IMR-90 (cell line): ENCODE results near the gene SH3BP4. TPM values are rescaled to one million over a fixed set of nuclear protein-coding genes. Genes with fewer than 3 reads are reported as not detected.

ENCODE experiments used
- ATAC-seq: fragments of 200-7000 bp; cut with Tn5 transposase; 2 replicates; pipeline ENCODE4 v1.9.1; 2020; ENCODE audit warnings: low read depth, mild to moderate bottlenecking, moderate library complexity
- BruUV-seq: library from RNA; stranded (reverse); fragments of 400-500 nt; replicated peaks from 2 replicates; lab custom pipeline; 2021; lab: Mats Ljungman, UMichigan
- CTCF ChIA-PET: fragments of 300-600 bp; formaldehyde crosslinking; extraction: SDS; loops from one replicate; lab custom pipeline; 2021; ENCODE audit warnings: antibody characterized with exemption; lab: Yijun Ruan, JAX
- POLR2A ChIA-PET: fragments of 300-600 bp; sonication (Branson Sonifier 250); formaldehyde crosslinking; loops from one replicate; lab custom pipeline; 2022; ENCODE audit warnings: antibody characterized with exemption; ENCODE audit not compliant: unreplicated experiment; lab: Charles Lee
- DNase-seq: peaks from one replicate; pipeline ENCODE4 v3.0.0; 2013
- H2AFZ ChIP-seq: replicated peaks from 2 replicates; pipeline ENCODE3; 2013; ENCODE audit warnings: low read length, mild to moderate bottlenecking; ENCODE audit not compliant: poor library complexity
- H2AK5ac ChIP-seq: 2 replicates; pipeline ENCODE4 v1.6.1; 2013; ENCODE audit warnings: low read depth, low read length, inconsistent platforms
- H2AK9ac ChIP-seq: replicated peaks from 2 replicates; pipeline ENCODE3; 2013; ENCODE audit warnings: mild to moderate bottlenecking, low read depth, low read length, moderate library complexity; ENCODE audit not compliant: poor library complexity
- H2BK120ac ChIP-seq: 2 replicates; pipeline ENCODE4 v1.6.1; 2013; ENCODE audit warnings: low read depth, low read length, inconsistent platforms
- H2BK15ac ChIP-seq: 3 replicates; pipeline ENCODE4 v1.6.1; 2013; ENCODE audit warnings: low read depth, low read length, inconsistent platforms
- H2BK20ac ChIP-seq: 2 replicates; pipeline ENCODE4 v1.6.1; 2013; ENCODE audit warnings: low read depth, mild to moderate bottlenecking, inconsistent platforms, low read length, moderate library complexity
- H2BK5ac ChIP-seq: 2 replicates; pipeline ENCODE4 v1.6.1; 2013; ENCODE audit warnings: mild to moderate bottlenecking, low read depth, low read length, inconsistent platforms; ENCODE audit not compliant: poor library complexity, severe bottlenecking
- H3K14ac ChIP-seq: replicated peaks from 2 replicates; pipeline ENCODE4 v1.6.1; 2013; ENCODE audit warnings: low read depth, low read length, inconsistent platforms
- H3K18ac ChIP-seq: 2 replicates; pipeline ENCODE4 v1.6.1; 2013; ENCODE audit warnings: low read depth, low read length, control low read depth
- H3K23ac ChIP-seq: 2 replicates; pipeline ENCODE4 v1.6.1; 2013; ENCODE audit warnings: low read depth, low read length, inconsistent platforms
- H3K27ac ChIP-seq: 2 replicates; pipeline ENCODE4 v1.5.1; 2013; ENCODE audit warnings: mild to moderate bottlenecking, control low read depth, low read length; ENCODE audit not compliant: insufficient read depth
- H3K27me3 ChIP-seq: 2 replicates; pipeline ENCODE4 v1.6.1; 2013; ENCODE audit warnings: low read length; ENCODE audit not compliant: control insufficient read depth, insufficient read depth
- H3K36me3 ChIP-seq: 2 replicates; pipeline ENCODE4 v1.6.1; 2013; ENCODE audit warnings: low read length, mixed read lengths; ENCODE audit not compliant: control insufficient read depth, insufficient read depth
- H3K4ac ChIP-seq: 2 replicates; pipeline ENCODE4 v1.6.1; 2013; ENCODE audit warnings: low read depth, low read length, inconsistent platforms
- H3K4me1 ChIP-seq: 2 replicates; pipeline ENCODE4 v1.6.1; 2013; ENCODE audit warnings: low read length, mixed read lengths; ENCODE audit not compliant: control insufficient read depth, insufficient read depth
- H3K4me2 ChIP-seq: 2 replicates; pipeline ENCODE4 v1.6.1; 2013; ENCODE audit warnings: low read depth, mild to moderate bottlenecking, control low read depth, low read length, moderate library complexity
- H3K4me3 ChIP-seq: 2 replicates; pipeline ENCODE4 v1.5.1; 2013; ENCODE audit warnings: low read depth, mild to moderate bottlenecking, control low read depth, low read length, moderate library complexity; ENCODE audit not compliant: insufficient read depth
- H3K56ac ChIP-seq: 2 replicates; pipeline ENCODE4 v1.6.1; 2013; ENCODE audit warnings: low read length, inconsistent platforms; ENCODE audit not compliant: insufficient read depth; ENCODE audit errors: extremely low read depth
- H3K79me1 ChIP-seq, 2 experiments: 2 replicates each; pipeline ENCODE4 v1.6.1; 2013; ENCODE audit warnings: low read length in 2 of 2, inconsistent platforms in 1 of 2, low read depth in 1 of 2
- H3K9ac ChIP-seq: 2 replicates; pipeline ENCODE4 v1.6.1; 2013; ENCODE audit warnings: low read depth, low read length, control low read depth
- H3K9me1 ChIP-seq: 2 replicates; pipeline ENCODE4 v1.6.1; 2013; ENCODE audit warnings: low read length, inconsistent platforms; ENCODE audit not compliant: insufficient read depth
- H3K9me3 ChIP-seq: 2 replicates; pipeline ENCODE4 v1.6.1; 2013; ENCODE audit warnings: low read length; ENCODE audit not compliant: control insufficient read depth, insufficient read depth
- H4K20me1 ChIP-seq: 2 replicates; pipeline ENCODE4 v1.6.1; 2013; ENCODE audit warnings: low read length, inconsistent platforms; ENCODE audit not compliant: insufficient read depth
- H4K5ac ChIP-seq: 2 replicates; pipeline ENCODE4 v1.6.1; 2013; ENCODE audit warnings: mild to moderate bottlenecking, low read depth, low read length, control low read depth
- H4K8ac ChIP-seq, 2 experiments: 2 replicates each; pipeline ENCODE4 v1.6.1; 2013; ENCODE audit warnings: low read depth in 2 of 2, low read length in 2 of 2, control low read depth in 1 of 2, inconsistent platforms in 1 of 2
- H4K91ac ChIP-seq: 2 replicates; pipeline ENCODE4 v1.6.1; 2013; ENCODE audit warnings: low read depth, low read length, inconsistent platforms; ENCODE audit not compliant: insufficient read depth
- BHLHE40 ChIP-seq: fragments of 150-350 bp; IDR thresholded peaks from 2 replicates; pipeline ENCODE4 v1.6.1; 2016; ENCODE audit warnings: mild to moderate bottlenecking, low read depth, low read length
- CEBPB ChIP-seq: IDR thresholded peaks from 2 replicates; pipeline ENCODE4 v1.6.1; 2012; ENCODE audit warnings: low read depth, low read length, improper control_type of control experiment
- CHD1 ChIP-seq: IDR thresholded peaks from 2 replicates; pipeline ENCODE4 v1.6.1; 2012; ENCODE audit warnings: low read depth, low read length, improper control_type of control experiment
- FOS ChIP-seq: fragments of 150-350 bp; IDR thresholded peaks from 2 replicates; pipeline ENCODE4 v1.6.1; 2016; ENCODE audit warnings: low read depth, low read length
- MAFK ChIP-seq: IDR thresholded peaks from 2 replicates; pipeline ENCODE4 v1.6.1; 2012; ENCODE audit warnings: low read depth, low read length, improper control_type of control experiment
- MAZ ChIP-seq: IDR thresholded peaks from 2 replicates; pipeline ENCODE4 v1.6.1; 2012; ENCODE audit warnings: low read depth, mild to moderate bottlenecking, low read length, improper control_type of control experiment, moderate library complexity, borderline replicate concordance
- NFE2L2 ChIP-seq: fragments of 150-350 bp; IDR thresholded peaks from 2 replicates; pipeline ENCODE4 v1.6.1; 2016; ENCODE audit warnings: low read depth, mild to moderate bottlenecking, low read length
- RAD21 ChIP-seq: IDR thresholded peaks from 2 replicates; pipeline ENCODE4 v1.6.1; 2012; ENCODE audit warnings: low read length, improper control_type of control experiment
- RCOR1 ChIP-seq: IDR thresholded peaks from 2 replicates; pipeline ENCODE4 v1.6.1; 2012; ENCODE audit warnings: mild to moderate bottlenecking, low read length, improper control_type of control experiment; ENCODE audit not compliant: insufficient replicate concordance
- RFX5 ChIP-seq: IDR thresholded peaks from 2 replicates; pipeline ENCODE4 v1.8.0; 2012; ENCODE audit warnings: low read depth, mild to moderate bottlenecking, low read length, moderate library complexity
- SMC3 ChIP-seq: fragments of 150-350 bp; IDR thresholded peaks from 2 replicates; pipeline ENCODE4 v1.6.1; 2016; ENCODE audit warnings: low read depth, mild to moderate bottlenecking, antibody characterized with exemption, low read length, moderate library complexity
- WGBS, 2 experiments: methylation state at CpG; one replicate each; pipeline versions ENCODE4 v1.1.5 to v1.1.7; 2013; ENCODE audit warnings: missing lambda C conversion rate in 2 of 2; ENCODE audit not compliant: insufficient read length in 1 of 2; ENCODE audit errors: extremely low coverage in 2 of 2; 5-methylcytosine and 5-hydroxymethylcytosine counted together
- dilution Hi-C: fragments of 300-500 bp; cut with HindIII; formaldehyde crosslinking; loops from one replicate; pipeline ENCODE4 v1.14.3; 2018; ENCODE audit warnings: low sequenced_read_pairs; ENCODE audit not compliant: unreplicated experiment
- in situ Hi-C: fragments of 300-500 bp; cut with MboI; formaldehyde crosslinking; loops from 3 replicates; pipeline ENCODE4 v1.14.3; 2019; ENCODE audit warnings: low sequenced_read_pairs, inconsistent platforms, mixed read lengths
- intact Hi-C: fragments of 100-400 bp; cut with micrococcal nuclease; formaldehyde crosslinking; loops from 2 replicates; pipeline ENCODE4 v1.10.0; 2022
- polyA plus RNA-seq, 3 experiments: library from polyadenylated mRNA; depleted of rRNA; stranded (reverse); fragments of >200 nt; gene quantifications; 2 replicates each; pipeline ENCODE4 v1.2.3, GENCODE V29; 2012; ENCODE audit warnings: low replicate concordance in 1 of 3
- total RNA-seq: library from RNA; depleted of rRNA; stranded (reverse); fragments of >200 nt; gene quantifications from 2 replicates; pipeline ENCODE4 v1.2.3, GENCODE V29; 2012
- TF ChIP-seq, protein P1 (sequence below): fragments of 150-350 bp; IDR thresholded peaks from 2 replicates; pipeline ENCODE4 v1.6.1; 2017; ENCODE audit warnings: mild to moderate bottlenecking, antibody characterized with exemption, low read length, low read depth
- TF ChIP-seq, protein P2 (sequence below): fragments of 150-350 bp; IDR thresholded peaks from 2 replicates; pipeline ENCODE4 v1.6.1; 2016; ENCODE audit warnings: low read depth, mild to moderate bottlenecking, low read length, moderate library complexity, borderline replicate concordance
- TF ChIP-seq, protein P3 (sequence below): conservative IDR thresholded peaks from 2 replicates; pipeline ENCODE4 v1.5.1; 2012; ENCODE audit warnings: mild to moderate bottlenecking, low read depth, low read length, improper control_type of control experiment

SH3BP4 gene
- total and polyA plus RNA-seq, 2 of the 4 experiments (the other 2 are of a cell fraction): 104 to 122 TPM

DNA sequence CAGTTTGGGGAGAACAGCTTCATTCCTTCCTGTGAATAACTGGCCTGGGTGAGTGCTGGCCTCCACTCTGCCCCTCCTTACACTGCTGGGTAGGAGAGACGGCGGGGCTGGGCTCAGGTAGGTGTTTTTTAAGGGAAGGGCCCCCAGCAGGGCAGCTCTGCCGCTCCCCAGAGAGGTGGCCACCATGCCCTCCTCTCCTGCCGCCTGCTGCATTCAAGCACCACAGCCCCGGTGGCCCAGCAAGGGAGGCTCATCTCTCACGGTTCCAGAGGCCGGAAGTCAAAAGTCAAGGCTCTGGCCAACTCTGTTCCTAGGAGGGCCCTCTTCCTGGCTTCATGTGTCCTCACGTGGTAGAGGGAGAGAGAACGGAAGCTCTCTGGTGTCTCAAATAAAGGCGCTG lies 81.1 kb downstream of the SH3BP4 start:
- no TSS peak for BruUV-seq

More for the DNA sequence above, 81.1 kb downstream of the SH3BP4 start:
- peaks cover 18 to 92% of the 10 kb centered on the region in 2 experiments for H3K79me1 ChIP-seq
- intact Hi-C loops: no loop called here
- in situ Hi-C loops: no loop called here
- peak overlapping the region in 1 of 2 experiments; percentile 59; a peak in 1 of 4 replicates for H4K8ac ChIP-seq
- DNase-seq (no peak), ATAC-seq (no peak)
- H3K4me3 ChIP-seq: no peak overlapping the region
- H2AFZ ChIP-seq: no peak overlapping the region
- no CpG with 5 or more reads among the region's 10 CpGs for WGBS, 2 experiments
- no peak overlapping the region for H3K56ac ChIP-seq
- no peak overlapping the region for H2AK5ac ChIP-seq
- H2BK120ac ChIP-seq: no peak overlapping the region
- H3K27me3 ChIP-seq: no peaks in the 10 kb centered on the region
- H3K27ac ChIP-seq: no peak overlapping the region
- no peak overlapping the region for H3K9ac ChIP-seq
- H2BK5ac ChIP-seq: no peak overlapping the region
- H3K36me3 ChIP-seq: peaks cover 51% of the 10 kb centered on the region
- H2BK15ac ChIP-seq: no peak overlapping the region
- H3K9me3 ChIP-seq: no peaks in the 10 kb centered on the region
- H3K4me1 ChIP-seq: peaks cover 34% of the 10 kb centered on the region
- H3K14ac ChIP-seq: no peak overlapping the region
- no peak overlapping the region for H4K5ac ChIP-seq
- H3K4me2 ChIP-seq: no peak overlapping the region
- no peak overlapping the region for H2AK9ac ChIP-seq
- H3K4ac ChIP-seq: no peak overlapping the region
- POLR2A ChIA-PET: no interaction called here
- no peak overlapping the region for H2BK20ac ChIP-seq
- no peak overlapping the region for H4K91ac ChIP-seq
- no peak overlapping the region for H3K18ac ChIP-seq
- dilution Hi-C loops: no loop called here
- no peak for TF ChIP-seq SMC3
- no peak for TF ChIP-seq CEBPB
- TF ChIP-seq RFX5: no peak
- no peak for TF ChIP-seq MAZ
- no peak for TF ChIP-seq RCOR1
- TF ChIP-seq BHLHE40: no peak
- no peak for TF ChIP-seq RAD21
- TF ChIP-seq, protein P1, sequence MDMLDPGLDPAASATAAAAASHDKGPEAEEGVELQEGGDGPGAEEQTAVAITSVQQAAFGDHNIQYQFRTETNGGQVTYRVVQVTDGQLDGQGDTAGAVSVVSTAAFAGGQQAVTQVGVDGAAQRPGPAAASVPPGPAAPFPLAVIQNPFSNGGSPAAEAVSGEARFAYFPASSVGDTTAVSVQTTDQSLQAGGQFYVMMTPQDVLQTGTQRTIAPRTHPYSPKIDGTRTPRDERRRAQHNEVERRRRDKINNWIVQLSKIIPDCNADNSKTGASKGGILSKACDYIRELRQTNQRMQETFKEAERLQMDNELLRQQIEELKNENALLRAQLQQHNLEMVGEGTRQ: no peak
- no peak for TF ChIP-seq NFE2L2
- TF ChIP-seq, protein P2, sequence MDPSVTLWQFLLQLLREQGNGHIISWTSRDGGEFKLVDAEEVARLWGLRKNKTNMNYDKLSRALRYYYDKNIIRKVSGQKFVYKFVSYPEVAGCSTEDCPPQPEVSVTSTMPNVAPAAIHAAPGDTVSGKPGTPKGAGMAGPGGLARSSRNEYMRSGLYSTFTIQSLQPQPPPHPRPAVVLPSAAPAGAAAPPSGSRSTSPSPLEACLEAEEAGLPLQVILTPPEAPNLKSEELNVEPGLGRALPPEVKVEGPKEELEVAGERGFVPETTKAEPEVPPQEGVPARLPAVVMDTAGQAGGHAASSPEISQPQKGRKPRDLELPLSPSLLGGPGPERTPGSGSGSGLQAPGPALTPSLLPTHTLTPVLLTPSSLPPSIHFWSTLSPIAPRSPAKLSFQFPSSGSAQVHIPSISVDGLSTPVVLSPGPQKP: no peak
- no peak for TF ChIP-seq FOS
- TF ChIP-seq MAFK: no peak
- no peak for TF ChIP-seq CHD1
- TF ChIP-seq, protein P3, sequence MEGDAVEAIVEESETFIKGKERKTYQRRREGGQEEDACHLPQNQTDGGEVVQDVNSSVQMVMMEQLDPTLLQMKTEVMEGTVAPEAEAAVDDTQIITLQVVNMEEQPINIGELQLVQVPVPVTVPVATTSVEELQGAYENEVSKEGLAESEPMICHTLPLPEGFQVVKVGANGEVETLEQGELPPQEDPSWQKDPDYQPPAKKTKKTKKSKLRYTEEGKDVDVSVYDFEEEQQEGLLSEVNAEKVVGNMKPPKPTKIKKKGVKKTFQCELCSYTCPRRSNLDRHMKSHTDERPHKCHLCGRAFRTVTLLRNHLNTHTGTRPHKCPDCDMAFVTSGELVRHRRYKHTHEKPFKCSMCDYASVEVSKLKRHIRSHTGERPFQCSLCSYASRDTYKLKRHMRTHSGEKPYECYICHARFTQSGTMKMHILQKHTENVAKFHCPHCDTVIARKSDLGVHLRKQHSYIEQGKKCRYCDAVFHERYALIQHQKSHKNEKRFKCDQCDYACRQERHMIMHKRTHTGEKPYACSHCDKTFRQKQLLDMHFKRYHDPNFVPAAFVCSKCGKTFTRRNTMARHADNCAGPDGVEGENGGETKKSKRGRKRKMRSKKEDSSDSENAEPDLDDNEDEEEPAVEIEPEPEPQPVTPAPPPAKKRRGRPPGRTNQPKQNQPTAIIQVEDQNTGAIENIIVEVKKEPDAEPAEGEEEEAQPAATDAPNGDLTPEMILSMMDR: no peak
- CTCF ChIA-PET: no interaction called here
- H3K23ac ChIP-seq: no peak overlapping the region
- peaks cover 90% of the 10 kb centered on the region for H4K20me1 ChIP-seq
- H3K9me1 ChIP-seq: peaks cover 56% of the 10 kb centered on the region
